H1 (cell line): ENCODE data around the gene PXDC1. TPM values are rescaled to one million over a fixed set of nuclear protein-coding genes. Genes with fewer than 3 reads are reported as not detected.

ENCODE experiments used
- CTCF ChIA-PET: fragments of 300-600 bp; sonication (Branson Sonifier 250); formaldehyde crosslinking; loops from one replicate; lab custom pipeline; 2021; ENCODE audit not compliant: partially characterized antibody; lab: Charles Lee
- POLR2A ChIA-PET: fragments of 300-600 bp; sonication (Branson Sonifier 250); formaldehyde crosslinking; loops from one replicate; lab custom pipeline; 2021; ENCODE audit warnings: inconsistent platforms; ENCODE audit not compliant: partially characterized antibody; lab: Charles Lee
- DNase-seq, 2 experiments: peaks; one replicate each; pipeline versions ENCODE4 v3.0.0 to v3.0.0-alpha.2; 2010 to 2022; ENCODE audit warnings: low spot score in 2 of 2, low read depth in 1 of 2, mixed read lengths in 1 of 2
- FAIRE-seq: peaks from 2 replicates; lab custom pipeline; 2011; peaks lifted over from hg19 to GRCh38; lab: Jason Lieb, UNC
- H2AFZ ChIP-seq: 2 replicates; pipeline ENCODE4 v1.8.1; 2012; ENCODE audit warnings: low read length, inconsistent platforms
- H2AK5ac ChIP-seq: 2 replicates; pipeline ENCODE4 v1.6.1; 2013; ENCODE audit warnings: low read depth, low read length
- H2BK120ac ChIP-seq: replicated peaks from 2 replicates; pipeline ENCODE3; 2013; ENCODE audit warnings: low read depth, low read length, inconsistent platforms
- H2BK12ac ChIP-seq: 2 replicates; pipeline ENCODE4 v1.6.1; 2013; ENCODE audit warnings: low read depth, low read length
- H2BK15ac ChIP-seq: 2 replicates; pipeline ENCODE4 v1.6.1; 2013; ENCODE audit warnings: low read length
- H2BK20ac ChIP-seq: 2 replicates; pipeline ENCODE4 v1.6.1; 2013; ENCODE audit warnings: low read length
- H2BK5ac ChIP-seq: 2 replicates; pipeline ENCODE4 v1.6.1; 2013; ENCODE audit warnings: low read depth, low read length
- H3K14ac ChIP-seq: 2 replicates; pipeline ENCODE4 v1.6.1; 2013; ENCODE audit warnings: inconsistent platforms; ENCODE audit not compliant: insufficient read length
- H3K18ac ChIP-seq: 2 replicates; pipeline ENCODE4 v1.6.1; 2013; ENCODE audit warnings: low read length; ENCODE audit errors: extremely low read depth
- H3K23ac ChIP-seq: 2 replicates; pipeline ENCODE4 v1.6.1; 2013; ENCODE audit warnings: inconsistent platforms; ENCODE audit not compliant: insufficient read length
- H3K23me2 ChIP-seq: 2 replicates; pipeline ENCODE4 v1.6.1; 2013; ENCODE audit warnings: low read depth, low read length
- H3K27ac ChIP-seq: 2 replicates; pipeline ENCODE4 v1.6.1; 2011; ENCODE audit warnings: low read depth, low read length, inconsistent platforms
- H3K27me3 ChIP-seq, 4 experiments: replicated peaks in 1 of 4; 1 replicate in 1 of 4; 2 replicates in 3 of 4; pipeline versions ENCODE4 v1.6.1 to v1.8.1; 2011 to 2013; ENCODE audit warnings: low read length in 3 of 4, mild to moderate bottlenecking in 3 of 4, inconsistent platforms in 2 of 4, mixed read lengths in 2 of 4, moderate library complexity in 1 of 4; ENCODE audit not compliant: control insufficient read depth in 3 of 4, insufficient read depth in 3 of 4; ENCODE audit errors: extremely low read depth in 1 of 4
- H3K36me3 ChIP-seq, 4 experiments: 2 replicates each; pipeline versions ENCODE4 v1.6.1 to v1.8.1; 2011 to 2013; ENCODE audit warnings: mild to moderate bottlenecking in 4 of 4, low read length in 3 of 4, moderate library complexity in 2 of 4, control low read depth in 1 of 4, inconsistent platforms in 1 of 4; ENCODE audit not compliant: insufficient read depth in 4 of 4, control insufficient read depth in 2 of 4
- H3K4ac ChIP-seq: replicated peaks from 2 replicates; pipeline ENCODE3; 2013; ENCODE audit warnings: low read length, low read depth, mixed read lengths, inconsistent platforms; ENCODE audit not compliant: insufficient read length
- H3K4me1 ChIP-seq, 4 experiments: replicated peaks in 1 of 4; 1 replicate in 1 of 4; 2 replicates in 3 of 4; pipeline versions ENCODE4 v1.6.1 to v1.8.1; 2011 to 2013; ENCODE audit warnings: low read length in 3 of 4, inconsistent platforms in 2 of 4, mixed read lengths in 1 of 4; ENCODE audit not compliant: insufficient read depth in 4 of 4, control insufficient read depth in 3 of 4
- H3K4me2 ChIP-seq, 2 experiments: 2 replicates each; pipeline versions ENCODE4 v1.6.1 to v1.8.1; 2011 to 2013; ENCODE audit warnings: low read depth in 2 of 2, low read length in 2 of 2, control low read depth in 1 of 2, inconsistent platforms in 1 of 2, mild to moderate bottlenecking in 1 of 2; ENCODE audit not compliant: insufficient read depth in 1 of 2
- H3K4me3 ChIP-seq, 4 experiments: fragments of 200-600, 300-600 bp in 1 of 4; sonication (generic), shearing (Covaris generic), sonication (Bioruptor Twin) in 1 of 4; 2 replicates each; pipeline versions ENCODE4 v1.5.1 to v1.8.1; 2011 to 2016; ENCODE audit warnings: low read length in 4 of 4, low read depth in 3 of 4, control low read depth in 2 of 4, inconsistent platforms in 2 of 4, mild to moderate bottlenecking in 2 of 4, mixed read lengths in 1 of 4, moderate library complexity in 1 of 4; ENCODE audit not compliant: insufficient read depth in 2 of 4; ENCODE audit errors: extremely low read depth in 1 of 4
- H3K56ac ChIP-seq: replicated peaks from 2 replicates; pipeline ENCODE3; 2013; ENCODE audit warnings: low read depth, mild to moderate bottlenecking, mixed read lengths, low read length, inconsistent platforms; ENCODE audit not compliant: insufficient read length
- H3K79me1 ChIP-seq: 2 replicates; pipeline ENCODE4 v1.6.1; 2013; ENCODE audit warnings: low read depth, low read length, control low read depth
- H3K79me2 ChIP-seq, 2 experiments: 2 replicates each; pipeline versions ENCODE4 v1.6.1 to v1.8.1; 2012 to 2013; ENCODE audit warnings: low read length in 2 of 2, mild to moderate bottlenecking in 2 of 2, inconsistent platforms in 1 of 2; ENCODE audit not compliant: insufficient read depth in 2 of 2, control insufficient read depth in 1 of 2
- H3K9ac ChIP-seq, 4 experiments: replicated peaks in 1 of 4; 1 replicate in 1 of 4; 2 replicates in 3 of 4; pipeline versions ENCODE4 v1.6.1 to v1.8.1; 2011 to 2013; ENCODE audit warnings: low read depth in 3 of 4, low read length in 3 of 4, control low read depth in 2 of 4, mild to moderate bottlenecking in 2 of 4, moderate library complexity in 2 of 4, inconsistent platforms in 1 of 4; ENCODE audit errors: extremely low read depth in 1 of 4
- H3K9me3 ChIP-seq, 2 experiments: 2 replicates each; pipeline versions ENCODE4 v1.6.1 to v1.8.1; 2012 to 2013; ENCODE audit warnings: mild to moderate bottlenecking in 2 of 2, moderate library complexity in 2 of 2, control low read depth in 1 of 2, inconsistent platforms in 1 of 2, low read depth in 1 of 2, low read length in 1 of 2, mixed read lengths in 1 of 2; ENCODE audit not compliant: insufficient read depth in 2 of 2
- H4K20me1 ChIP-seq, 2 experiments: replicated peaks in 1 of 2; 2 replicates each; pipeline versions ENCODE3 to v1.8.1; 2011 to 2013; ENCODE audit warnings: inconsistent platforms in 2 of 2, low read length in 2 of 2, mild to moderate bottlenecking in 1 of 2; ENCODE audit not compliant: insufficient read depth in 2 of 2, control insufficient read depth in 1 of 2
- H4K5ac ChIP-seq: 2 replicates; pipeline ENCODE4 v1.6.1; 2013; ENCODE audit warnings: low read length, low read depth, mixed read lengths, inconsistent platforms; ENCODE audit not compliant: insufficient read length
- H4K8ac ChIP-seq: 2 replicates; pipeline ENCODE4 v1.8.0; 2013; ENCODE audit warnings: mild to moderate bottlenecking, moderate library complexity, low read length, inconsistent platforms; ENCODE audit not compliant: insufficient read depth; ENCODE audit errors: extremely low read depth
- H4K91ac ChIP-seq: replicated peaks from 2 replicates; pipeline ENCODE3; 2013; ENCODE audit warnings: low read length, mixed read lengths, inconsistent platforms; ENCODE audit not compliant: insufficient read length
- CTBP2 ChIP-seq: IDR thresholded peaks from 2 replicates; pipeline ENCODE4 v1.7.0; 2011; ENCODE audit warnings: borderline replicate concordance, mild to moderate bottlenecking, moderate library complexity, mixed read lengths, low read length; ENCODE audit not compliant: insufficient read depth, insufficient read length
- EGR1 ChIP-seq: IDR thresholded peaks from 2 replicates; pipeline ENCODE4 v1.6.1; 2011; ENCODE audit warnings: low read depth, low read length, borderline replicate concordance
- EP300 ChIP-seq, 2 experiments: IDR thresholded peaks; 1 replicate in 1 of 2; 2 replicates in 1 of 2; pipeline ENCODE4 v1.6.1; 2011 to 2012; ENCODE audit warnings: low read depth in 2 of 2, low read length in 2 of 2, mild to moderate bottlenecking in 2 of 2, borderline replicate concordance in 1 of 2, inconsistent platforms in 1 of 2, moderate library complexity in 1 of 2
- HDAC2 ChIP-seq, 2 experiments: fragments of 300-600 bp in 1 of 2; sonication (generic) in 1 of 2; IDR thresholded peaks; 2 replicates each; pipeline ENCODE4 v1.6.1; 2011 to 2012; ENCODE audit warnings: low read depth in 2 of 2, low read length in 2 of 2, mild to moderate bottlenecking in 2 of 2, moderate library complexity in 2 of 2, borderline replicate concordance in 1 of 2, inconsistent platforms in 1 of 2
- JUND ChIP-seq: IDR thresholded peaks from 2 replicates; pipeline ENCODE4 v1.6.1; 2011; ENCODE audit warnings: mild to moderate bottlenecking, improper control_type of control experiment, low read length
- POU5F1 ChIP-seq: IDR thresholded peaks from 2 replicates; pipeline ENCODE4 v1.6.1; 2011; ENCODE audit warnings: low read depth, mild to moderate bottlenecking, low read length, moderate library complexity
- RAD21 ChIP-seq, 2 experiments: IDR thresholded peaks in 1 of 2; conservative IDR thresholded peaks in 1 of 2; 2 replicates each; pipeline ENCODE4 v1.6.1; 2011; ENCODE audit warnings: low read depth in 2 of 2, low read length in 2 of 2, improper control_type of control experiment in 1 of 2, inconsistent platforms in 1 of 2, mild to moderate bottlenecking in 1 of 2, moderate library complexity in 1 of 2
- RNF2 ChIP-seq: fragments of 200-900, 300-1000 bp; sonication (generic); IDR thresholded peaks from 2 replicates; pipeline ENCODE4 v1.7.1; 2016; ENCODE audit warnings: borderline replicate concordance, low read depth, mild to moderate bottlenecking, antibody characterized with exemption, low read length; ENCODE audit not compliant: poor library complexity, severe bottlenecking; ENCODE audit errors: missing control alignments
- SAP30 ChIP-seq: fragments of 300-600 bp; sonication (generic); IDR thresholded peaks from 2 replicates; pipeline ENCODE4 v1.7.1; 2012; ENCODE audit warnings: low read length, moderate library complexity, mild to moderate bottlenecking, inconsistent platforms; ENCODE audit not compliant: insufficient read depth, insufficient replicate concordance
- SIX5 ChIP-seq: IDR thresholded peaks from 2 replicates; pipeline ENCODE4 v1.6.1; 2011; ENCODE audit warnings: mild to moderate bottlenecking, low read depth, low read length
- TCF12 ChIP-seq: IDR thresholded peaks from 2 replicates; pipeline ENCODE4 v1.6.1; 2011; ENCODE audit warnings: low read depth, mild to moderate bottlenecking, low read length
- WGBS, 2 experiments: shearing (Covaris generic) in 1 of 2; methylation state at CpG; one replicate each; pipeline versions ENCODE4 v1.1.6 to v1.1.7; 2013 to 2015; ENCODE audit warnings: low lambda C conversion rate in 2 of 2, mixed read lengths in 2 of 2, inconsistent platforms in 1 of 2, low coverage in 1 of 2, missing lambda C conversion rate in 1 of 2; ENCODE audit not compliant: insufficient replicate concordance in 2 of 2, insufficient coverage in 1 of 2, insufficient read length in 1 of 2; ENCODE audit errors: extremely low coverage in 1 of 2, missing lambda C conversion rate in 1 of 2; 5-methylcytosine and 5-hydroxymethylcytosine counted together
- polyA plus RNA-seq, 7 experiments: library from polyadenylated mRNA; depleted of rRNA in 3 of 7; stranded (reverse) in 5 of 7; unstranded in 2 of 7; fragments of >200 nt in 5 of 7; fragments of 200-250 nt in 2 of 7; gene quantifications; 1 replicate in 5 of 7; 2 replicates in 1 of 7; 4 replicates in 1 of 7; pipeline versions ENCODE4 v1.2.1 to v1.2.3, GENCODE V29; 2011 to 2013; ENCODE audit warnings: missing spikeins in 2 of 7, mixed read lengths in 2 of 7
- total RNA-seq: library from RNA; stranded (reverse); fragmentation: NEBNext Ultra II Directional; extraction: Animal tissue kit (Norgen Biotek cat#: 25700); gene quantifications from 2 replicates; pipeline ENCODE4 v1.2.1, GENCODE V29; 2021
- TF ChIP-seq, protein P1 (sequence below): IDR thresholded peaks from 2 replicates; pipeline ENCODE4 v1.6.1; 2012; ENCODE audit warnings: inconsistent platforms

Gene PXDC1
- total and polyA plus RNA-seq, 2 of the 8 experiments (the other 6 are each of a cell fraction or from before 2014, with no cell fraction given), result 1.7 to 2.0 TPM

GRCh38 chr6:3708540-3708939, 43.0 kb downstream of the PXDC1 start:
- no peaks in the 10 kb centered on the region for H4K20me1 ChIP-seq
- H2AFZ ChIP-seq, result no peak overlapping the region
- ChIA-PET CTCF (interaction anchor here (1.6 kb wide), 1 partner anchor 40 kb away, joined by 3 read pairs; no protein-coding TSS in a partner anchor), POLR2A (no interaction called here)
- H4K8ac ChIP-seq, result no peak overlapping the region
- no peak overlapping the region for H3K4me2 ChIP-seq
- no peak overlapping the region for H4K5ac ChIP-seq
- H3K4me1 ChIP-seq, result no peaks in the 10 kb centered on the region
- no peak overlapping the region for H3K9ac ChIP-seq
- H2BK20ac ChIP-seq, result no peak overlapping the region
- H2BK120ac ChIP-seq, result no peak overlapping the region
- FAIRE-seq, result no peak
- WGBS, 2 experiments, result 86% methylated on average over 4 of the region's 4 CpGs; no CpG with 5 or more reads in 1 of the 2 experiments
- H2BK5ac ChIP-seq, result no peak overlapping the region
- H3K9me3 ChIP-seq, result 0 out of 4 replicates have a peak, but pooled peaks cover 0 to 4% of the 10 kb centered on the region in 2 experiments
- H3K14ac ChIP-seq, result no peak overlapping the region
- H3K18ac ChIP-seq, result no peak overlapping the region
- no peak overlapping the region for H3K4me3 ChIP-seq
- no peaks in the 10 kb centered on the region for H3K36me3 ChIP-seq
- no peaks in the 10 kb centered on the region; a peak in 1 of 7 replicates for H3K27me3 ChIP-seq
- no peak overlapping the region for H4K91ac ChIP-seq
- no peaks in the 10 kb centered on the region; the same call in 1 of the 2 replicates for H3K23me2 ChIP-seq
- no peak overlapping the region for H3K56ac ChIP-seq
- no peak overlapping the region for H3K4ac ChIP-seq
- no peaks in the 10 kb centered on the region for H3K79me2 ChIP-seq
- H3K23ac ChIP-seq, result no peak overlapping the region
- H2AK5ac ChIP-seq, result no peak overlapping the region
- DNase-seq, result no peak
- H3K27ac ChIP-seq, result no peak overlapping the region
- no peak overlapping the region for H2BK12ac ChIP-seq
- no peak overlapping the region for H2BK15ac ChIP-seq
- H3K79me1 ChIP-seq, result no peaks in the 10 kb centered on the region
- TF ChIP-seq SIX5, result no peak
- no peak for TF ChIP-seq SAP30
- TF ChIP-seq JUND, result no peak
- no peak for TF ChIP-seq CTBP2
- no peak for TF ChIP-seq RAD21 (IDR thresholded peaks at IDR 0.05 in 1 of 2, conservative IDR thresholded peaks at IDR 0.05 in 1 of 2; ENCODE audit: low read depth in 2 of 2, low read length in 2 of 2)
- TF ChIP-seq POU5F1, result no peak
- TF ChIP-seq, protein P1, sequence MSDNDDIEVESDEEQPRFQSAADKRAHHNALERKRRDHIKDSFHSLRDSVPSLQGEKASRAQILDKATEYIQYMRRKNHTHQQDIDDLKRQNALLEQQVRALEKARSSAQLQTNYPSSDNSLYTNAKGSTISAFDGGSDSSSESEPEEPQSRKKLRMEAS, result no peak
- TF ChIP-seq RNF2, result no peak
- TF ChIP-seq EP300 (IDR thresholded peaks at IDR 0.05; ENCODE audit: borderline replicate concordance in 1 of 2, low read depth in 2 of 2, low read length in 2 of 2), result no peak
- TF ChIP-seq TCF12, result no peak
- TF ChIP-seq EGR1, result no peak
- TF ChIP-seq HDAC2 (IDR thresholded peaks at IDR 0.05; ENCODE audit: borderline replicate concordance in 1 of 2, low read depth in 2 of 2, low read length in 2 of 2), result no peak
